Brain microvascular endothelial cell (primary cell): ENCODE measurements around the gene RNF39.

Source experiments
- DNase-seq: peaks from one replicate; pipeline ENCODE4 v3.0.0-alpha.2; 2020
- H3K27ac ChIP-seq: fragments of 250-450 bp; sonication (Bioruptor Pico); 2 replicates; pipeline ENCODE4 v1.5.1; 2020; ENCODE audit warnings: mild to moderate bottlenecking, moderate library complexity
- H3K27me3 ChIP-seq: fragments of 250-450 bp; sonication (Bioruptor Pico); replicated peaks from 2 replicates; pipeline ENCODE4 v1.5.1; 2020; ENCODE audit warnings: mild to moderate bottlenecking
- H3K36me3 ChIP-seq: fragments of 250-450 bp; sonication (Bioruptor Pico); replicated peaks from 2 replicates; pipeline ENCODE4 v1.5.1; 2020; ENCODE audit warnings: mild to moderate bottlenecking
- H3K4me3 ChIP-seq: 2 replicates; pipeline ENCODE4 v1.5.1; 2011; ENCODE audit warnings: low read depth, mild to moderate bottlenecking, control low read depth, low read length, moderate library complexity
- in situ Hi-C: cut with HindIII; loops from 2 replicates; pipeline ENCODE4 v1.10.0; 2017; ENCODE audit warnings: low sequenced_read_pairs, low pct_ligation_motif_present
- TF ChIP-seq, protein P1 (sequence below): IDR thresholded peaks from 2 replicates; pipeline ENCODE4 v1.5.1; 2011; ENCODE audit warnings: low read depth, mild to moderate bottlenecking, moderate library complexity, low read length, control low read depth, inconsistent platforms; ENCODE audit errors: missing control alignments

RNF39 gene

DNA sequence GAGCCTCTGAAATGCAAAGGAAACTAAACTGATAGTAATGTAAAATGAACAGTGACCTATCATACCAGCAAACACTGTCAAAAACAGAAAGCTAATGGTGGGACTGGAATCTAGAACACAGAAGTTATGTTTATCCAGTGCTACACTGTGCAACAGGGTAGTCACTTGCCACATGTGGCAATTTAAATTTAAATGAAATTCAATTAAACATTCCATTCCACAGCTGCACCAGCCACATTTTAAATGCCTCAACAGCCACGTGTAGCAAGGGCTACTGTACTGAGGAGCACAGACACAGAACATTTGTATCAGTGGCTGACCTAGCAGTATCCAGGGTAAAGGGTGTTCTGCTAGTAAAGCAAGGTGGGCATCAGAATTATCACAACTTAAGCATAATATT is 20.1 kb downstream of the RNF39 start:
- in situ Hi-C loops = no loop called here
- H3K4me3 ChIP-seq = no peak overlapping the region
- TF ChIP-seq, protein P1, sequence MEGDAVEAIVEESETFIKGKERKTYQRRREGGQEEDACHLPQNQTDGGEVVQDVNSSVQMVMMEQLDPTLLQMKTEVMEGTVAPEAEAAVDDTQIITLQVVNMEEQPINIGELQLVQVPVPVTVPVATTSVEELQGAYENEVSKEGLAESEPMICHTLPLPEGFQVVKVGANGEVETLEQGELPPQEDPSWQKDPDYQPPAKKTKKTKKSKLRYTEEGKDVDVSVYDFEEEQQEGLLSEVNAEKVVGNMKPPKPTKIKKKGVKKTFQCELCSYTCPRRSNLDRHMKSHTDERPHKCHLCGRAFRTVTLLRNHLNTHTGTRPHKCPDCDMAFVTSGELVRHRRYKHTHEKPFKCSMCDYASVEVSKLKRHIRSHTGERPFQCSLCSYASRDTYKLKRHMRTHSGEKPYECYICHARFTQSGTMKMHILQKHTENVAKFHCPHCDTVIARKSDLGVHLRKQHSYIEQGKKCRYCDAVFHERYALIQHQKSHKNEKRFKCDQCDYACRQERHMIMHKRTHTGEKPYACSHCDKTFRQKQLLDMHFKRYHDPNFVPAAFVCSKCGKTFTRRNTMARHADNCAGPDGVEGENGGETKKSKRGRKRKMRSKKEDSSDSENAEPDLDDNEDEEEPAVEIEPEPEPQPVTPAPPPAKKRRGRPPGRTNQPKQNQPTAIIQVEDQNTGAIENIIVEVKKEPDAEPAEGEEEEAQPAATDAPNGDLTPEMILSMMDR = no peak
- H3K27me3 ChIP-seq = no peaks in the 10 kb centered on the region
- no peak overlapping the region for H3K27ac ChIP-seq
- DNase-seq = no peak
- no peaks in the 10 kb centered on the region for H3K36me3 ChIP-seq

DNA sequence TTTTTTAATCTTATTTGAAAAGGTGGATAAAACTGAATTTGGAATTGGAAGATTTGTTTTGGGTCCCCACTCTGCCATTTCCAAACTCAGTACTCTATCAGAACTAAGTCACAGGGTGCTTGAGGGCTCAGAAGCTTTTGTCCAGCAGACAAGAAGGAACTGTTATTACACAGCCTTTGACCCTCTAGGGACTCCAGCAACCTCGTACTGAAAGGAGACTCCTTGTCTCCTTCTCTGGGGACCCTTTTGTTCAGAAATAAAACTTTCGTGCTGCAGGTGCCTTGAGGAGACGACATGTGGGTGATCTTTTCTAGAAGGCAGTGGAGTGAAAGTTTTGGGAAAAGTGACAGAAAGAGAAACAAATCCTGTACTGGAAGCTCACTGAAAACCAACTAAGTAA is 21.9 kb downstream of the RNF39 start:
- DNase-seq = no peak
- in situ Hi-C loops = no loop called here
- TF ChIP-seq, protein P1 = no peak

DNA sequence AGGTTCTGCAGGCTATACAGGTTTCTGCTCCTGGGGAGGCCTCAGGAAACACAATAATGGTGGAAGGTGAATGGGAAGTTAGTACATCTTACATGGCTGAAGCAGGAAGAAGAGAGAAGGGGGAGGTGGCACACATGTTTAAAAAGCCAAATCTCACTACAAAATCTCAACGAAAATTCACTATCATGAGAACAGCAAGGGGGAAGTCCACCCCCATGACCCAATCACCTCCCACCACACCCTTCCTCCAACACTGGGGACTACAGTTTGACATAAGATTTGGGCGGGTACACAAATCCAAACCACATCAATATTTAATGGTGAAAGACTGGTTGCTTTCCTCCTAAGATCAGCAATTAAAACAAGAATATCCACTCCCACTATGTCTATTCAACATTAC is 28.3 kb downstream of the RNF39 start:
- H3K27ac ChIP-seq = no peak overlapping the region

More for the DNA sequence above, 21.9 kb downstream of the RNF39 start:
- Histone ChIP-seq H3K4me3 (no peak overlapping the region), H3K27ac (no peak overlapping the region), H3K27me3 (no peaks in the 10 kb centered on the region), H3K36me3 (no peaks in the 10 kb centered on the region)

DNA sequence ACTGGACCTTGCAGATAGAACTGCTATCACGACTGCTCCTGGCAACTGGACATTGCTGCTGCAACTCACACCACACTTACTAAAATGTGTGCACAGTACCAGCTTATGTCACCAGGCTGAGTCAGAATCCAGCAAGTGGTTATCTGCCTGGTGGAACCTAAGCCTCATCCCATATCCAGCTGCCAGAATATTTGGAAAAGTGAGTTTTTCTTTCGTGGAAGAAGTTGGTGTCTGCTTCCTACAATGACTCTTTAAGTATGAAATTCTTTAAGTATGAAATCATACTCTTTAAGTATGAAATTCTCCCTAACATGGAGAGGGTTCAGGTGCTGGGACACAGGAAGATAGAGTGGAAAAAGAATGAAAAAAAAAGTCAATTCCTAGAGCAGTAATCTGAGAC is 30.9 kb downstream of the RNF39 start:
- DNase-seq = peak; percentile 68
- in situ Hi-C loops = no loop called here
- TF ChIP-seq, protein P1 = no peak
- Histone ChIP-seq H3K4me3 (no peak overlapping the region), H3K27ac (no peak overlapping the region), H3K27me3 (no peaks in the 10 kb centered on the region), H3K36me3 (no peaks in the 10 kb centered on the region)

More for the DNA sequence above, 28.3 kb downstream of the RNF39 start:
- Histone ChIP-seq H3K4me3 (no peak overlapping the region), H3K27me3 (no peaks in the 10 kb centered on the region), H3K36me3 (no peaks in the 10 kb centered on the region)
- in situ Hi-C loops = no loop called here
- TF ChIP-seq, protein P1 = no peak
- no peak for DNase-seq

DNA sequence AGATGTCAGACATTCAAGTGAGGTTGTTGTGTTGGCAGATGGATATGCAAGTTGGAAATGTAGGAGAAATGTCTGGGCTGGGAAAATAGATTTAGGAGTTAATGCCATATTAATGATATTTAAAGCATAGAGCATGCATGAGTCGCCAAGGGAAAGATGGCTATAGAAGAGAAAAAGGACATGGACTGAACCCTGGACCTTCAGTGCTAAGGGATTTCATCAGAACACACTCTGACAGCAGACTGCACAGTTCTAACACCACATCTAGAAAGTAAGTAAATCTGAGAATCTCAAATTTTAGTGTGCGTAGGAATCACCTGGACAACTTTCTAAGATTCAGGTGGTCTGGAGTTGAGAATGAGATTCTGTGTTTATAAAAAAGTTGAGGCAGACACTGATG is 31.8 kb downstream of the RNF39 start:
- TF ChIP-seq, protein P1 = no peak
- Histone ChIP-seq H3K27me3 (no peaks in the 10 kb centered on the region), H3K27ac (no peak overlapping the region), H3K36me3 (no peaks in the 10 kb centered on the region), H3K4me3 (no peak overlapping the region)
- no peak for DNase-seq
- in situ Hi-C loops = no loop called here

DNA sequence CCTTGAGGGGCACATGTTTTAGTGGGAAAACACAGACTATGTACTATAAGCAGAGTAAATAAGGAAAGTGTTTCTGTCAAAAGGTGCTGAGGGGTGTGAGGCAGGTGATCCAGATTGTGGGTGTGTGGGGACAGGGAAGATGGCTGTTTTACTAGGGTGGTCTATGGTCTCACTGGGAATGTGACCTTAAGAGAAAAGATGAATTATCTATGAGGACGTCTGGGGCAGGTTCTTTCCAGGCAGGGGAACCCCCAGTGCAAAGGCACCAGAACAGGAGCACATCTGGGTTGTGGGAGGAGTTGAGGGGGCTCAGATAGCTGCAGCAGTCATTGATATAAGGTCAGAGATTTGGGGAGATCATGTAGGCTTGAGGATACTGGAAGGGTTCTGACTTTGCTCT is 32.7 kb downstream of the RNF39 start:
- Histone ChIP-seq H3K27ac (no peak overlapping the region), H3K4me3 (no peak overlapping the region), H3K27me3 (no peaks in the 10 kb centered on the region), H3K36me3 (no peaks in the 10 kb centered on the region)
- in situ Hi-C loops = no loop called here
- no peak for DNase-seq
- TF ChIP-seq, protein P1 = no peak
